Measurements from ENCODE around the gene RYR2.

GRCh38 chr1:237473854-237474253 is 431.9 kb downstream of the RYR2 start:
- TF ChIP-seq, protein P1, sequence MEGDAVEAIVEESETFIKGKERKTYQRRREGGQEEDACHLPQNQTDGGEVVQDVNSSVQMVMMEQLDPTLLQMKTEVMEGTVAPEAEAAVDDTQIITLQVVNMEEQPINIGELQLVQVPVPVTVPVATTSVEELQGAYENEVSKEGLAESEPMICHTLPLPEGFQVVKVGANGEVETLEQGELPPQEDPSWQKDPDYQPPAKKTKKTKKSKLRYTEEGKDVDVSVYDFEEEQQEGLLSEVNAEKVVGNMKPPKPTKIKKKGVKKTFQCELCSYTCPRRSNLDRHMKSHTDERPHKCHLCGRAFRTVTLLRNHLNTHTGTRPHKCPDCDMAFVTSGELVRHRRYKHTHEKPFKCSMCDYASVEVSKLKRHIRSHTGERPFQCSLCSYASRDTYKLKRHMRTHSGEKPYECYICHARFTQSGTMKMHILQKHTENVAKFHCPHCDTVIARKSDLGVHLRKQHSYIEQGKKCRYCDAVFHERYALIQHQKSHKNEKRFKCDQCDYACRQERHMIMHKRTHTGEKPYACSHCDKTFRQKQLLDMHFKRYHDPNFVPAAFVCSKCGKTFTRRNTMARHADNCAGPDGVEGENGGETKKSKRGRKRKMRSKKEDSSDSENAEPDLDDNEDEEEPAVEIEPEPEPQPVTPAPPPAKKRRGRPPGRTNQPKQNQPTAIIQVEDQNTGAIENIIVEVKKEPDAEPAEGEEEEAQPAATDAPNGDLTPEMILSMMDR (conservative IDR thresholded peaks at IDR 0.05), result no peak
- no peak for TF ChIP-seq ZFX (IDR thresholded peaks at IDR 0.05)
